Activated CD8-positive, alpha-beta memory T cell treated with anti-CD3 and anti-CD28 coated beads, Interleukin-2, amount 50 U/mL, for 24 hours (primary cell): Measurements from ENCODE around the gene TNFAIP2.

Source experiments
- DNase-seq: peaks from one replicate; pipeline ENCODE4 v3.0.0-alpha.2; 2020; ENCODE audit errors: extremely low read depth

Gene TNFAIP2

DNA sequence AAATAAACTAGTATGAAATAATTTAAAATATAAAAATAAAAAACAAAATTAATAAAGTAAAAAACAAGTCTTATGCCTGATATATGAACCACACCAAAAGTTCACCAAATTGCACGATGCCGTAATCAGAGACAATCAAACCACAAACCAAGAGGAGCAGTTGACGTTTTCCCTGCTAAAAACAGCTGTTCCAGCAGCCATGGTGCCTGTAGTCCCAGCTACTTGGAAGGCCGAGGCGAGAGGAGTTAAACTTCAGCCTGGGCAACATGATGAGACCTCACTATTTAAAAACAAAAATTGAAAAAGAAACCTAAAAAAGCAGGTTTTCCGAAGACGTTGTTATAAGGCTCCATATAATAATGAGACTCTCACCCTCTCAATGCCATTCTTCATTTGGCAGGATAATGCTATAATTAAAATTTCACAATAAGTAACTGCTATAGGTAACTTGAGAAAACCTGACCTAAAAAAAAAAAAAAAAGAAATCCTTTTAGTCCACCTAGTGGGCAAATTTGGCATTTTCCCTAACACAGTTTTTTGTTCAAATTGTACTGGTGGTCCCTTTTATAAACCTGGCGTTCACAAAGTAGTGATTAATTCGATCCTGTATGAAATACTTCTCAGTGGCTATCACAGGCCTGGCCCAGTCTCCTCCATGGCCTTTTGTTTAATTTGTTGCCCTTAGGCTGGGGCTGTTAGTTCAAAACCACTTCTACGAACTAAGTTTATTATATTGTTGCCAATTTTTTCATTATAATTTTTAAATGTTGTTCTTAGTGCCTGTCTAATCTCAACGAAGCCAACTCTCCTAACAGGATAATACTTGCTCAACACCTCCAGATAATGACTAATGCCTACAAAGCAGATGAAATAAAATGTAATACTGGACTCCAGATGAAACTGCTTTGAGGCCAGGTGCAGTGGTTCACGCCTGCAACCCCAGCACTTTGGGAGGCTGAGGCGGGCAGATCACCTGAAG, 62.1 kb downstream of the TNFAIP2 start:
- no peak for DNase-seq

DNA sequence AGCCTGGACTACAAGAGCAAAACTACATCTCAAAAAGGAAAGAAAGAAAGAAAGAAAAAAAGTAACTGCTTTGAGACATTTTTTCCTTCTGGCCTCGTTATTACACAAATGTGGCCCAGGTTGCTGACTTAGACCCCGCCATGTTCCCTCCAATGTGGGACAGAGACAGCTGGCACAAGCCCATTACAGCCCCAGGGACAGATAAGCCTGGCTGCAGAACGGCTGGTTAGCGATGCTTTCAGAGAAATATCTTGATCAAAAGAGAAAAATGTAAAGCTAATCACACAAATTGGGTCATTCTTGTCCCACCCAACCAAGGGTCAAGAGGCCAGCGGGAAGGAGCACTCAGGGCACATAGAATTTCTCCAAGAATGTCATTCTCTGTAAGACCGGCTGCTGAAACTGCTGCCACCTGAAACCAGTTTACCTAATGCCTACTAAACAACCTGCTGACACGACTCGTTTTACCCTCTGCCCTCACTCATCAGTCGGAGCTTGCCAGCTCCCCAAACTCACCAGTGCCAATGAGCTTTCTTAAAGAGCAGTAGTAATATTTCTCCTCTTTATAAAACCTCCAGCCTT, 63.1 kb downstream of the TNFAIP2 start:
- DNase-seq, result no peak
